IMR-90 (cell line): ENCODE results near the gene RAPGEF5.

Experiments used
- BHLHE40 ChIP-seq: fragments of 150-350 bp; IDR thresholded peaks from 2 replicates; pipeline ENCODE4 v1.6.1; 2016; ENCODE audit warnings: mild to moderate bottlenecking, low read depth, low read length
- CTCF ChIP-seq: conservative IDR thresholded peaks from 2 replicates; pipeline ENCODE4 v1.5.1; 2012; ENCODE audit warnings: mild to moderate bottlenecking, low read depth, low read length, improper control_type of control experiment
- POLR2A ChIP-seq: IDR thresholded peaks from 2 replicates; pipeline ENCODE4 v1.6.1; 2012; ENCODE audit warnings: mild to moderate bottlenecking, low read depth, low read length
- RAD21 ChIP-seq: IDR thresholded peaks from 2 replicates; pipeline ENCODE4 v1.6.1; 2012; ENCODE audit warnings: low read length, improper control_type of control experiment
- RFX5 ChIP-seq: IDR thresholded peaks from 2 replicates; pipeline ENCODE4 v1.8.0; 2012; ENCODE audit warnings: low read depth, mild to moderate bottlenecking, low read length, moderate library complexity
- SMC3 ChIP-seq: fragments of 150-350 bp; IDR thresholded peaks from 2 replicates; pipeline ENCODE4 v1.6.1; 2016; ENCODE audit warnings: low read depth, mild to moderate bottlenecking, antibody characterized with exemption, low read length, moderate library complexity
- USF2 ChIP-seq: fragments of 150-350 bp; IDR thresholded peaks from 2 replicates; pipeline ENCODE4 v1.6.1; 2017; ENCODE audit warnings: mild to moderate bottlenecking, antibody characterized with exemption, low read length, low read depth

- TF ChIP-seq BHLHE40 (no peak), CTCF (no peak), SMC3 (no peak), RFX5 (no peak), RAD21 (no peak), POLR2A (no peak), USF2 (no peak)
These were observed 20.7 kb upstream of the RAPGEF5 start for GRCh38 chr7:22377703-22378102.
